Breast epithelium (tissue), 4 donors: ENCODE data around the gene SEMA4D. TPM values are rescaled to one million over a fixed set of nuclear protein-coding genes. Genes with fewer than 3 reads are reported as not detected.
"Not testable (repeated sequence)": the region's sequence is repeated elsewhere in the genome, so short reads cannot be mapped to it uniquely, and the experiment has no call there.

Experiments
- DNase-seq, 2 donors: peaks; one replicate each; pipeline ENCODE4 v3.0.0-alpha.2; 2019; ENCODE audit warnings: low spot score in 2 of 2
- H3K27ac ChIP-seq, 2 donors: fragments of 200-600 bp; sonication (generic) in 1 of 2; one replicate each; pipeline ENCODE4 v1.5.1; 2016 to 2019; ENCODE audit warnings: mild to moderate bottlenecking in 1 of 2
- H3K27me3 ChIP-seq, 2 donors: fragments of 200-600 bp; sonication (generic) in 1 of 2; one replicate each; pipeline versions ENCODE4 v1.5.1 to v1.6.0; 2017 to 2019; ENCODE audit warnings: control low read depth in 1 of 2, mild to moderate bottlenecking in 1 of 2
- H3K36me3 ChIP-seq: fragments of 200-600 bp; one replicate; pipeline ENCODE4 v1.5.1; 2019
- H3K4me1 ChIP-seq, 2 donors: fragments of 200-600 bp; sonication (generic); one replicate each; pipeline ENCODE4 v1.5.1; 2016 to 2019; ENCODE audit warnings: control low read depth in 1 of 2
- H3K4me3 ChIP-seq, 3 donors: fragments of 200-600 bp; sonication (generic); 1 replicate in 2 of 3; 2 replicates in 1 of 3; pipeline ENCODE4 v1.5.1; 2016 to 2019; ENCODE audit warnings: mild to moderate bottlenecking in 3 of 3, moderate library complexity in 2 of 3
- H3K9me3 ChIP-seq, 2 donors: fragments of 200-600 bp; sonication (generic) in 1 of 2; one replicate each; pipeline ENCODE4 v1.5.1; 2016 to 2019; ENCODE audit warnings: control low read depth in 1 of 2
- CTCF ChIP-seq, 3 donors: fragments of 450-650 bp; IDR thresholded peaks; one replicate each; pipeline ENCODE4 v1.5.1; 2016 to 2017; ENCODE audit warnings: antibody characterized with exemption in 3 of 3, mild to moderate bottlenecking in 3 of 3, moderate library complexity in 3 of 3
- POLR2A ChIP-seq: fragments of 450-650 bp; IDR thresholded peaks from one replicate; pipeline ENCODE4 v1.6.1; 2016; ENCODE audit warnings: antibody characterized with exemption, mild to moderate bottlenecking, moderate library complexity
- POLR2AphosphoS5 ChIP-seq, 3 donors: sonication (generic); formaldehyde crosslinking; IDR thresholded peaks; one replicate each; pipeline ENCODE4 v1.6.1; 2017; ENCODE audit warnings: antibody characterized with exemption in 3 of 3
- intact Hi-C: fragments of 100-400 bp; cut with DNase I; formaldehyde crosslinking; loops from one replicate; pipeline ENCODE4 v1.15.1; 2023; ENCODE audit warnings: low total_unique reads
- total RNA-seq, 3 donors: library from RNA; depleted of rRNA; stranded (reverse); fragments of >200 nt; gene quantifications; one replicate each; pipeline ENCODE4 v1.1.0, GENCODE V29; 2016

SEMA4D gene
- total RNA-seq, 3 donors from 2014 or later, result 9.9 to 24.6 (median 16.1) TPM

- TF ChIP-seq POLR2AphosphoS5 (IDR thresholded peaks at IDR 0.05) (no peak), CTCF (IDR thresholded peaks at IDR 0.05) (no peak), POLR2A (no peak)
- H3K9me3 ChIP-seq, result no peaks in the 10 kb centered on the region
- DNase-seq, result no peak
- H3K27me3 ChIP-seq, result no peaks in the 10 kb centered on the region
- no peak overlapping the region for H3K27ac ChIP-seq
- intact Hi-C loops, result no loop called here
- no peaks in the 10 kb centered on the region for H3K4me1 ChIP-seq
- peaks cover 21% of the 10 kb centered on the region for H3K36me3 ChIP-seq
- no peak overlapping the region for H3K4me3 ChIP-seq
Observed at GRCh38 chr9:89346696-89347095, 151.2 kb downstream of the SEMA4D start.

- no peaks in the 10 kb centered on the region for H3K4me1 ChIP-seq
- H3K27ac ChIP-seq, result no peak overlapping the region
- intact Hi-C loops, result no loop called here
- DNase-seq, result no peak
- H3K36me3 ChIP-seq, result peaks cover 14% of the 10 kb centered on the region
- no peak for TF ChIP-seq POLR2A
- TF ChIP-seq POLR2AphosphoS5 (IDR thresholded peaks at IDR 0.05), result no peak
- TF ChIP-seq CTCF (IDR thresholded peaks at IDR 0.05), result no peak
- no peaks in the 10 kb centered on the region for H3K9me3 ChIP-seq
- no peaks in the 10 kb centered on the region for H3K27me3 ChIP-seq
- H3K4me3 ChIP-seq, result no peak overlapping the region
Observed at GRCh38 chr9:89345476-89345875, 152.4 kb downstream of the SEMA4D start.

GRCh38 chr9:89343812-89344211, 154.1 kb downstream of the SEMA4D start:
- H3K4me1 ChIP-seq, H3K4me3 ChIP-seq, H3K27ac ChIP-seq, DNase-seq, intact Hi-C loops, H3K27me3 ChIP-seq, H3K9me3 ChIP-seq: not testable (repeated sequence)
- peaks cover 14% of the 10 kb centered on the region for H3K36me3 ChIP-seq

GRCh38 chr9:89342948-89343347, 155.0 kb downstream of the SEMA4D start:
- no peak for DNase-seq
- H3K9me3 ChIP-seq, result no peaks in the 10 kb centered on the region
- H3K36me3 ChIP-seq, result peaks cover 9% of the 10 kb centered on the region
- no peak overlapping the region for H3K27ac ChIP-seq
- TF ChIP-seq POLR2A (no peak), POLR2AphosphoS5 (IDR thresholded peaks at IDR 0.05) (no peak), CTCF (IDR thresholded peaks at IDR 0.05) (no peak)
- no peak overlapping the region for H3K4me3 ChIP-seq
- no peaks in the 10 kb centered on the region for H3K27me3 ChIP-seq
- H3K4me1 ChIP-seq, result no peaks in the 10 kb centered on the region
- intact Hi-C loops, result no loop called here

GRCh38 chr9:89342213-89342612, 155.7 kb downstream of the SEMA4D start:
- H3K4me3 ChIP-seq, result no peak overlapping the region
- H3K27me3 ChIP-seq, result no peaks in the 10 kb centered on the region
- peaks cover 9% of the 10 kb centered on the region for H3K36me3 ChIP-seq
- H3K27ac ChIP-seq, result no peak overlapping the region
- intact Hi-C loops, result no loop called here
- TF ChIP-seq CTCF (IDR thresholded peaks at IDR 0.05), result no peak
- no peak for TF ChIP-seq POLR2AphosphoS5 (IDR thresholded peaks at IDR 0.05)
- TF ChIP-seq POLR2A, result no peak
- H3K4me1 ChIP-seq, result no peaks in the 10 kb centered on the region
- no peaks in the 10 kb centered on the region for H3K9me3 ChIP-seq
- no peak for DNase-seq

GRCh38 chr9:89340332-89340731, 157.6 kb downstream of the SEMA4D start:
- Histone ChIP-seq H3K27me3 (no peaks in the 10 kb centered on the region), H3K9me3 (no peaks in the 10 kb centered on the region), H3K36me3 (peaks cover 9% of the 10 kb centered on the region), H3K4me1 (no peaks in the 10 kb centered on the region), H3K4me3 (no peak overlapping the region), H3K27ac (no peak overlapping the region)
- no peak for DNase-seq
- TF ChIP-seq CTCF (IDR thresholded peaks at IDR 0.05) (no peak), POLR2A (no peak), POLR2AphosphoS5 (IDR thresholded peaks at IDR 0.05) (no peak)
- intact Hi-C loops, result no loop called here
